ENCODE data around the gene MOCS3. TPM values are rescaled to one million over a fixed set of nuclear protein-coding genes. Genes with fewer than 3 reads are reported as not detected.

Gene MOCS3, protein sequence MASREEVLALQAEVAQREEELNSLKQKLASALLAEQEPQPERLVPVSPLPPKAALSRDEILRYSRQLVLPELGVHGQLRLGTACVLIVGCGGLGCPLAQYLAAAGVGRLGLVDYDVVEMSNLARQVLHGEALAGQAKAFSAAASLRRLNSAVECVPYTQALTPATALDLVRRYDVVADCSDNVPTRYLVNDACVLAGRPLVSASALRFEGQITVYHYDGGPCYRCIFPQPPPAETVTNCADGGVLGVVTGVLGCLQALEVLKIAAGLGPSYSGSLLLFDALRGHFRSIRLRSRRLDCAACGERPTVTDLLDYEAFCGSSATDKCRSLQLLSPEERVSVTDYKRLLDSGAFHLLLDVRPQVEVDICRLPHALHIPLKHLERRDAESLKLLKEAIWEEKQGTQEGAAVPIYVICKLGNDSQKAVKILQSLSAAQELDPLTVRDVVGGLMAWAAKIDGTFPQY
- 2.8 TPM for total RNA-seq
- long read RNA-seq, full-length matches to known transcripts: 14 of 14 reads
- long read RNA-seq, partial matches to known transcripts: 0 of 14 reads
- long read RNA-seq, other reads (novel, unspliced or antisense): 0 of 14 reads

- H3K4me1 ChIP-seq: peaks cover 69% of the 10 kb centered on the region
- DNase-seq: peak; percentile 69
- TF ChIP-seq, protein P1, sequence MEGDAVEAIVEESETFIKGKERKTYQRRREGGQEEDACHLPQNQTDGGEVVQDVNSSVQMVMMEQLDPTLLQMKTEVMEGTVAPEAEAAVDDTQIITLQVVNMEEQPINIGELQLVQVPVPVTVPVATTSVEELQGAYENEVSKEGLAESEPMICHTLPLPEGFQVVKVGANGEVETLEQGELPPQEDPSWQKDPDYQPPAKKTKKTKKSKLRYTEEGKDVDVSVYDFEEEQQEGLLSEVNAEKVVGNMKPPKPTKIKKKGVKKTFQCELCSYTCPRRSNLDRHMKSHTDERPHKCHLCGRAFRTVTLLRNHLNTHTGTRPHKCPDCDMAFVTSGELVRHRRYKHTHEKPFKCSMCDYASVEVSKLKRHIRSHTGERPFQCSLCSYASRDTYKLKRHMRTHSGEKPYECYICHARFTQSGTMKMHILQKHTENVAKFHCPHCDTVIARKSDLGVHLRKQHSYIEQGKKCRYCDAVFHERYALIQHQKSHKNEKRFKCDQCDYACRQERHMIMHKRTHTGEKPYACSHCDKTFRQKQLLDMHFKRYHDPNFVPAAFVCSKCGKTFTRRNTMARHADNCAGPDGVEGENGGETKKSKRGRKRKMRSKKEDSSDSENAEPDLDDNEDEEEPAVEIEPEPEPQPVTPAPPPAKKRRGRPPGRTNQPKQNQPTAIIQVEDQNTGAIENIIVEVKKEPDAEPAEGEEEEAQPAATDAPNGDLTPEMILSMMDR (IDR thresholded peaks at IDR 0.05; ENCODE audit: borderline replicate concordance): no peak
- H3K4me3 ChIP-seq: peak within 1 kb of the TSS; percentile 96
- intact Hi-C loops (cut with micrococcal nuclease): no loop called here
- H3K36me3 ChIP-seq: peaks cover 28% of the 10 kb centered on the region
- H3K9me3 ChIP-seq (replicated peaks): peaks cover 3% of the 10 kb centered on the region
- peak within 1 kb of the TSS; percentile 96 for H3K27ac ChIP-seq (replicated peaks)
- H3K27me3 ChIP-seq (ENCODE audit: low read depth): no peaks in the 10 kb centered on the region
Observed at GRCh38 chr20:50958615-50959542, at the start of gene MOCS3. Gene MOCS3, plus strand, starts transcription at chr20:50958818. Its CDS starts 25 bp downstream, at chr20:50958843.

- Histone ChIP-seq H3K4me1 (peaks cover 62% of the 10 kb centered on the region), H3K27me3 (ENCODE audit: low read depth) (no peaks in the 10 kb centered on the region), H3K9me3 (replicated peaks) (no peaks in the 10 kb centered on the region), H3K27ac (replicated peaks) (no peak overlapping the region), H3K36me3 (no peaks in the 10 kb centered on the region), H3K4me3 (no peak overlapping the region)
- TF ChIP-seq, protein P1 (IDR thresholded peaks at IDR 0.05; ENCODE audit: borderline replicate concordance): no peak
- intact Hi-C loops (cut with micrococcal nuclease): no loop called here
- DNase-seq: no peak
Observed at GRCh38 chr20:50909413-50909812, 49.2 kb upstream of the MOCS3 start.

- DNase-seq: no peak
- TF ChIP-seq, protein P1 (IDR thresholded peaks at IDR 0.05; ENCODE audit: borderline replicate concordance): no peak
- Histone ChIP-seq H3K9me3 (replicated peaks) (no peaks in the 10 kb centered on the region), H3K4me1 (peaks cover 63% of the 10 kb centered on the region), H3K4me3 (no peak overlapping the region), H3K36me3 (no peaks in the 10 kb centered on the region), H3K27me3 (ENCODE audit: low read depth) (no peaks in the 10 kb centered on the region), H3K27ac (replicated peaks) (no peak overlapping the region)
- intact Hi-C loops (cut with micrococcal nuclease): loop anchor here (10.0 kb wide), 1 partner anchor 116 kb away; the partner anchor contains the start of gene BCAS4
Observed at GRCh38 chr20:50911030-50911429, 47.6 kb upstream of the MOCS3 start.

DNA sequence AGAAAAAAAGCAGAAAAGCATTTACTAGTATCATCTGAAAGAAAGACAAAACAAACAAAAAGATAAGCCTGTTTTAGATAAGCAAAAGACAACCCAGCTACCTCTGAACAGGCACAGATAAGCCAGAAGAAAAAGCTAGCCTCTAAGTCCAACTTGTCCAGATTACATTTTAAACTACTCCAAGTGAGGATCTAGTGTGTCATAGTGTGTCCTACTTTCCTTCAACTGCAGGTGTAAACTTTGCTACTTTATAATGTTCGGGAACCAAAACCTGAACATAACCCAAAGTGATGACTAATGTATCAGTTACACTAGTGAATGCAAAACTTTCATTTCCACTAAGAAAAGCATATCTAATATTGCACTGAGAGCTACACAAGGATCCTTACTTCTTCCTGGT lies 46.9 kb upstream of the MOCS3 start:
- intact Hi-C loops (cut with micrococcal nuclease): loop anchor here (10.0 kb wide), 1 partner anchor 117 kb away; the partner anchor contains the start of gene BCAS4

More for the DNA sequence above, 46.9 kb upstream of the MOCS3 start:
- Histone ChIP-seq H3K4me1 (peaks cover 63% of the 10 kb centered on the region), H3K9me3 (replicated peaks) (no peaks in the 10 kb centered on the region), H3K4me3 (no peak overlapping the region), H3K36me3 (no peaks in the 10 kb centered on the region), H3K27ac (replicated peaks) (no peak overlapping the region), H3K27me3 (ENCODE audit: low read depth) (no peaks in the 10 kb centered on the region)
- no peak for DNase-seq
- TF ChIP-seq, protein P1 (IDR thresholded peaks at IDR 0.05; ENCODE audit: borderline replicate concordance): no peak

All from left ventricle myocardium inferior (tissue), 1 donor.